ENCODE measurements around the gene GABARAPL2.
"Not testable (repeated sequence)": the region's sequence is repeated elsewhere in the genome, so short reads cannot be mapped to it uniquely, and the experiment has no call there.

The GABARAPL2 gene

GRCh38 chr16:75548456-75548855 is 17.7 kb upstream of the GABARAPL2 start:
- H3K27ac ChIP-seq (ENCODE audit: extremely low read depth, low read depth, low read length); H3K4me1 ChIP-seq (ENCODE audit: control insufficient read depth, insufficient read depth, low read length); H3K36me3 ChIP-seq (ENCODE audit: control insufficient read depth in 2 of 2, insufficient read depth in 1 of 2, low read length in 2 of 2); H3K4me3 ChIP-seq (ENCODE audit: low read depth, low read length); POLR2A ChIA-PET; H3K9me3 ChIP-seq (ENCODE audit: control insufficient read depth, insufficient read depth, low read depth, low read length): not testable (repeated sequence)
- CTCF ChIA-PET, result interaction anchor here (0.9 to 6.3 kb wide), 3 partner anchors 77 to 315 kb away, joined by 3 to 49 read pairs (median 9); partner anchors contain the start of gene TMEM170A

- H3K4me3 ChIP-seq (ENCODE audit: low read depth, low read length), result no peak overlapping the region
- H3K4me1 ChIP-seq (ENCODE audit: control insufficient read depth, insufficient read depth, low read length), result no peaks in the 10 kb centered on the region
- H3K27ac ChIP-seq (ENCODE audit: extremely low read depth, low read depth, low read length), result no peak overlapping the region
- no peaks in the 10 kb centered on the region for H3K9me3 ChIP-seq (ENCODE audit: control insufficient read depth, insufficient read depth, low read depth, low read length)
- ChIA-PET POLR2A (no interaction called here), CTCF (interaction anchor here (0.7 to 6.3 kb wide), 11 partner anchors 10 to 255 kb away, joined by 3 to 49 read pairs (median 6); partner anchors contain the start of gene TMEM170A)
- H3K36me3 ChIP-seq (ENCODE audit: control insufficient read depth in 2 of 2, insufficient read depth in 1 of 2, low read length in 2 of 2), result no peaks in the 10 kb centered on the region
- TF ChIP-seq AEBP2 (tag by site-specific recombination; IDR thresholded peaks at IDR 0.05; ENCODE audit: borderline replicate concordance) (no peak), ZNF169 (tag by site-specific recombination; IDR thresholded peaks at IDR 0.05) (no peak), ZNF514 (tag by site-specific recombination; IDR thresholded peaks at IDR 0.05) (no peak), ZFHX2 (tag by site-specific recombination; conservative IDR thresholded peaks at IDR 0.05) (peak; percentile 41; the same call in 1 of the 2 replicates), EGR2 (tag by site-specific recombination; IDR thresholded peaks at IDR 0.05; ENCODE audit: low read depth) (peak; percentile 42; the same call in 1 of the 2 replicates), ZNF692 (tag by site-specific recombination; IDR thresholded peaks at IDR 0.05) (no peak), ZSCAN5A (tag by site-specific recombination; IDR thresholded peaks at IDR 0.05) (no peak), KLF8 (tag by site-specific recombination; IDR thresholded peaks at IDR 0.05) (no peak), ZNF2 (tag by site-specific recombination; IDR thresholded peaks at IDR 0.05) (0 out of 2 replicates have a peak, but pooled peaks have one; percentile 24), ZNF202 (tag by site-specific recombination; IDR thresholded peaks at IDR 0.05; ENCODE audit: borderline replicate concordance) (no peak), ZBTB26 (tag by site-specific recombination; optimal IDR thresholded peaks at IDR 0.05) (no peak), PBX3 (CRISPR knock-in tag; IDR thresholded peaks at IDR 0.05) (no peak), IKZF3 (tag by site-specific recombination; IDR thresholded peaks at IDR 0.05) (no peak), ZFP69B (tag by site-specific recombination; IDR thresholded peaks at IDR 0.05) (no peak), HOXD13 (CRISPR knock-in tag; IDR thresholded peaks at IDR 0.05; ENCODE audit: borderline replicate concordance) (no peak), ZNF664 (tag by site-specific recombination; IDR thresholded peaks at IDR 0.05) (no peak), ZNF473 (tag by site-specific recombination; IDR thresholded peaks at IDR 0.05) (no peak), ZNF677 (tag by site-specific recombination; IDR thresholded peaks at IDR 0.05) (no peak), ZSCAN23 (tag by site-specific recombination; IDR thresholded peaks at IDR 0.05) (no peak), HOXA7 (CRISPR knock-in tag; IDR thresholded peaks at IDR 0.05; ENCODE audit: borderline replicate concordance) (no peak), ZNF324 (tag by site-specific recombination; IDR thresholded peaks at IDR 0.05) (no peak), ZNF211 (tag by site-specific recombination; IDR thresholded peaks at IDR 0.05; ENCODE audit: low read depth) (no peak), PRDM6 (tag by site-specific recombination; IDR thresholded peaks at IDR 0.05) (no peak), KLF10 (tag by site-specific recombination; IDR thresholded peaks at IDR 0.05) (no peak)
These were observed 15.9 kb upstream of the GABARAPL2 start for GRCh38 chr16:75550211-75550662.

Data from HEK293 (cell line).